ENCODE results near the gene CYBA.
A peak's percentile ranks its signal among the peaks of the same experiment; 100 is the strongest.

The CYBA gene

GRCh38 chr16:88647178-88648070, 3.4 kb downstream of the CYBA start:
- no peak for DNase-seq (ENCODE audit: low read depth in 2 of 3, low spot score in 2 of 3)

GRCh38 chr16:88646345-88647034, 4.4 kb downstream of the CYBA start:
- DNase-seq (ENCODE audit: low read depth in 2 of 3, low spot score in 2 of 3), result no peak

- no peak for DNase-seq (ENCODE audit: low read depth in 2 of 3, low spot score in 2 of 3)
Measured at GRCh38 chr16:88645941-88646340, 4.9 kb downstream of the CYBA start.

GRCh38 chr16:88645455-88645854, 5.4 kb downstream of the CYBA start:
- no peak for DNase-seq (ENCODE audit: low read depth in 2 of 3, low spot score in 2 of 3)

- DNase-seq (ENCODE audit: low read depth in 2 of 3, low spot score in 2 of 3), result no peak
Measured at GRCh38 chr16:88643644-88643932, 7.3 kb downstream of the CYBA start.

- no peak for DNase-seq (ENCODE audit: low read depth in 2 of 3, low spot score in 2 of 3)
Measured at GRCh38 chr16:88642881-88643643, 7.8 kb downstream of the CYBA start.

GRCh38 chr16:88640498-88641247, 10.2 kb downstream of the CYBA start:
- no peak for DNase-seq (ENCODE audit: low read depth in 2 of 3, low spot score in 2 of 3)

- no peak for DNase-seq (ENCODE audit: low read depth in 2 of 3, low spot score in 2 of 3)
Measured at GRCh38 chr16:88640039-88640495, 10.8 kb downstream of the CYBA start.

GRCh38 chr16:88639231-88640038, 11.4 kb downstream of the CYBA start:
- DNase-seq (ENCODE audit: low read depth in 2 of 3, low spot score in 2 of 3), result no peak

- DNase-seq (ENCODE audit: low read depth in 2 of 3, low spot score in 2 of 3), result no peak
Measured at GRCh38 chr16:88638323-88639230, 12.3 kb downstream of the CYBA start, which contains the start of gene IL17C. Gene IL17C, plus strand, starts transcription at chr16:88638572. Its CDS starts 70 bp downstream, at chr16:88638642.

GRCh38 chr16:88636488-88637265, 14.2 kb downstream of the CYBA start:
- DNase-seq (ENCODE audit: low read depth in 2 of 3, low spot score in 2 of 3), result no peak

GRCh38 chr16:88635671-88636319, 15.1 kb downstream of the CYBA start:
- no peak for DNase-seq (ENCODE audit: low read depth in 2 of 3, low spot score in 2 of 3)

GRCh38 chr16:88634994-88635670, 15.7 kb downstream of the CYBA start:
- no peak for DNase-seq (ENCODE audit: low read depth in 2 of 3, low spot score in 2 of 3)

GRCh38 chr16:88634141-88634993, 16.5 kb downstream of the CYBA start:
- DNase-seq (ENCODE audit: low read depth in 2 of 3, low spot score in 2 of 3), result peak; percentile 27 to 49 (median 42)

- peak in 1 of 3 experiments; percentile 58 for DNase-seq (ENCODE audit: low read depth in 2 of 3, low spot score in 2 of 3)
Measured at GRCh38 chr16:88633684-88634140, 17.1 kb downstream of the CYBA start.

- no peak for DNase-seq (ENCODE audit: low read depth in 2 of 3, low spot score in 2 of 3)
Measured at GRCh38 chr16:88632587-88632930, 18.3 kb downstream of the CYBA start.

Measured in activated CD8-positive, alpha-beta memory T cell treated with anti-CD3 and anti-CD28 coated beads for 48 hours (primary cell).